Stimulated activated CD4-positive, alpha-beta T cell treated with anti-CD3 and anti-CD28 coated beads, TNF-alpha, amount 100 ng/mL, for 1 hour (primary cell): ENCODE measurements around the gene ABCC6.
"Not testable (repeated sequence)": the region's sequence is repeated elsewhere in the genome, so short reads cannot be mapped to it uniquely, and the experiment has no call there.

ENCODE experiments used
- DNase-seq, 3 donors: peaks; one replicate each; pipeline ENCODE4 v3.0.0-alpha.2; 2020; ENCODE audit warnings: low read depth in 3 of 3, low spot score in 1 of 3

The ABCC6 gene

GRCh38 chr16:16223662-16224241 lies 458 bp upstream of the ABCC6 start:
- not testable (repeated sequence) for DNase-seq

- DNase-seq: not testable (repeated sequence)
These were observed 1.9 kb downstream of the ABCC6 start for GRCh38 chr16:16221382-16221781.

GRCh38 chr16:16220449-16220848 lies 2.8 kb downstream of the ABCC6 start:
- DNase-seq: not testable (repeated sequence)

- DNase-seq: not testable (repeated sequence)
These were observed 4.5 kb downstream of the ABCC6 start for GRCh38 chr16:16218787-16219186.

GRCh38 chr16:16218349-16218748 lies 4.9 kb downstream of the ABCC6 start:
- DNase-seq: not testable (repeated sequence)

- not testable (repeated sequence) for DNase-seq
These were observed 9.4 kb downstream of the ABCC6 start for GRCh38 chr16:16213863-16214293.

- DNase-seq: not testable (repeated sequence)
These were observed 11.9 kb downstream of the ABCC6 start for GRCh38 chr16:16211404-16211803.

GRCh38 chr16:16208461-16208860 lies 14.8 kb downstream of the ABCC6 start:
- not testable (repeated sequence) for DNase-seq

- not testable (repeated sequence) for DNase-seq
These were observed 15.4 kb downstream of the ABCC6 start for GRCh38 chr16:16207787-16208334.

GRCh38 chr16:16207097-16207786 lies 16.1 kb downstream of the ABCC6 start:
- not testable (repeated sequence) for DNase-seq

GRCh38 chr16:16205864-16206263 lies 17.4 kb downstream of the ABCC6 start:
- not testable (repeated sequence) for DNase-seq

- DNase-seq: not testable (repeated sequence)
These were observed 18.7 kb downstream of the ABCC6 start for GRCh38 chr16:16204552-16204951.

- not testable (repeated sequence) for DNase-seq
These were observed 19.8 kb downstream of the ABCC6 start for GRCh38 chr16:16203494-16203893.

GRCh38 chr16:16202400-16203143 lies 20.7 kb downstream of the ABCC6 start:
- not testable (repeated sequence) for DNase-seq

GRCh38 chr16:16201880-16202279 lies 21.4 kb downstream of the ABCC6 start:
- not testable (repeated sequence) for DNase-seq

- DNase-seq: not testable (repeated sequence)
These were observed 22.9 kb downstream of the ABCC6 start for GRCh38 chr16:16200391-16200790.

GRCh38 chr16:16199428-16199827 lies 23.9 kb downstream of the ABCC6 start:
- not testable (repeated sequence) for DNase-seq

GRCh38 chr16:16197966-16198365 lies 25.3 kb downstream of the ABCC6 start:
- DNase-seq: no peak

- no peak for DNase-seq
These were observed 26.0 kb downstream of the ABCC6 start for GRCh38 chr16:16197331-16197730.

GRCh38 chr16:16196099-16196498 lies 27.2 kb downstream of the ABCC6 start:
- no peak for DNase-seq

- no peak for DNase-seq
These were observed 31.7 kb downstream of the ABCC6 start for GRCh38 chr16:16191493-16192167.
